Prostate gland (tissue), 2 donors: Measurements from ENCODE around the gene TRPM6. TPM values are rescaled to one million over a fixed set of nuclear protein-coding genes. Genes with fewer than 3 reads are reported as not detected.

Experiments
- DNase-seq: peaks from one replicate; pipeline ENCODE4 v3.0.0-alpha.2; 2019; ENCODE audit warnings: low spot score
- H3K27ac ChIP-seq, 2 donors: fragments of 200-600 bp; sonication (generic); 2 replicates each; pipeline ENCODE4 v1.5.1; 2017 to 2019
- H3K27me3 ChIP-seq: fragments of 200-600 bp; sonication (generic); replicated peaks from 2 replicates; pipeline ENCODE4 v1.5.1; 2019; ENCODE audit not compliant: insufficient read depth
- H3K36me3 ChIP-seq, 2 donors: fragments of 200-600 bp; sonication (generic); 1 replicate in 1 of 2; 2 replicates in 1 of 2; pipeline versions ENCODE4 v1.5.1 to v1.8.1; 2017 to 2019
- H3K4me1 ChIP-seq: fragments of 200-600 bp; sonication (generic); replicated peaks from 2 replicates; pipeline ENCODE4 v1.5.1; 2019
- H3K4me3 ChIP-seq, 2 donors: fragments of 200-600 bp; sonication (generic); 2 replicates each; pipeline ENCODE4 v1.5.1; 2017 to 2019
- H3K9me3 ChIP-seq: fragments of 200-600 bp; sonication (generic); 2 replicates; pipeline ENCODE4 v1.5.1; 2017
- CTCF ChIP-seq, 4 experiments: fragments of 200-600 bp in 2 of 4; fragments of 450-650 bp in 2 of 4; sonication (generic) in 2 of 4; IDR thresholded peaks; 1 replicate in 3 of 4; 2 replicates in 1 of 4; pipeline ENCODE4 v1.5.1; 2016 to 2019; ENCODE audit warnings: antibody characterized with exemption in 4 of 4, mild to moderate bottlenecking in 2 of 4, moderate library complexity in 2 of 4
- POLR2A ChIP-seq: fragments of 450-650 bp; IDR thresholded peaks from one replicate; pipeline ENCODE4 v1.6.1; 2016; ENCODE audit warnings: antibody characterized with exemption, mild to moderate bottlenecking
- POLR2AphosphoS5 ChIP-seq: sonication (generic); formaldehyde crosslinking; IDR thresholded peaks from one replicate; pipeline ENCODE4 v1.6.1; 2017; ENCODE audit warnings: antibody characterized with exemption
- WGBS: methylation state at CpG from one replicate; pipeline ENCODE4 v1.1.5; 2018; 5-methylcytosine and 5-hydroxymethylcytosine counted together
- intact Hi-C: fragments of 100-400 bp; cut with DNase I; formaldehyde crosslinking; loops from one replicate; pipeline ENCODE4 v1.14.2; 2022
- total RNA-seq, 2 donors: library from RNA; depleted of rRNA; stranded (reverse); fragments of >200 nt; gene quantifications; one replicate each; pipeline ENCODE4 v1.1.0, GENCODE V29; 2016

The TRPM6 gene
- total RNA-seq, 2 donors from 2014 or later: 0.36 to 4.7 TPM

- DNase-seq: no peak
- Histone ChIP-seq H3K27ac (no peak overlapping the region), H3K27me3 (no peaks in the 10 kb centered on the region), H3K4me1 (no peaks in the 10 kb centered on the region), H3K36me3 (no peaks in the 10 kb centered on the region), H3K9me3 (no peaks in the 10 kb centered on the region), H3K4me3 (peak overlapping the region in 1 of 2 donors; percentile 1)
- 9% methylated on average over 9 of the region's 9 CpGs for WGBS
- no peak for TF ChIP-seq CTCF (IDR thresholded peaks at IDR 0.05)
- intact Hi-C loops: no loop called here
These were observed 158.5 kb downstream of the TRPM6 start for GRCh38 chr9:74729136-74729695.

DNA sequence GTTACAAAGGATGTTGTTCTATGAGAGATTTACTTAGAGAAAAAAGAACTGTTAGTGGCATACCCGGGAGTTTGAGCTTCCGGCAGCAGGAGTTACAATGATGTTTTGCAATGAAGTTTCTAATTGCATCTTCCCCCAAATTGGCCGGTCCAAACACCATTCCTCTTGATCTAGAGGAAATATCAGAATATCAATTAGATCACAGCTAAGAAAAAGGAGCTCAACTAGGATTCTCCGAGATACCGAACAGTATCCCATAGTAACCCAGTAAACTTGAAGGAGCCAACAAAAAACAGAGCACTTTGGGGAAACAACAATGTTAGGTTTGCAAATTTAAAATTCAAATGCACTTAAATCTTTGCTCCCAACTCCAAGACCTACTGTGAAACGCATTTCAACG lies 159.5 kb downstream of the TRPM6 start:
- no peak for TF ChIP-seq POLR2A
- TF ChIP-seq POLR2AphosphoS5: no peak
- TF ChIP-seq CTCF (IDR thresholded peaks at IDR 0.05): no peak
- no peaks in the 10 kb centered on the region for H3K36me3 ChIP-seq
- H3K27me3 ChIP-seq: no peaks in the 10 kb centered on the region
- H3K9me3 ChIP-seq: no peaks in the 10 kb centered on the region
- DNase-seq: no peak
- H3K4me1 ChIP-seq: no peaks in the 10 kb centered on the region
- intact Hi-C loops: no loop called here
- no peak overlapping the region for H3K27ac ChIP-seq
- 82% methylated on average over 7 of the region's 7 CpGs for WGBS
- no peak overlapping the region for H3K4me3 ChIP-seq

DNA sequence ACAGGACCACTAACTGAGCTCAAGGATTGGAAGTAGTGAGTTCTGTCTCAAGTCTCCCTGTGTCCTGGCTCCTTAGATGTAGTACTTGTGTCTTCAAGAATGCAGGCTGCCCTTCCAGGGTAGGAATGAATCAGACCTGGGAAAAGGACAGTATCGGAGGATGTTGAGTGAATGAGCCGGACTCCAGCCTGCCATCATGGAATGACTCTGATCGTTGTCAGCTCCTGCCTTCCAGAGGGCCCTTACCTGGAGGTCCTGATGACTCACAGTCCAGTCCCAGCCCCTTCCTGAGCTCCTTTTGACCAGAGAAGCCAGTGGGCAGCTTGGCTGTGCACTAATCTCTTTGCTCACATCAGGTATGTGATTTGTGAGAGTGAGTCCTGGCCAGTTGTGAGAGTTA lies 161.1 kb downstream of the TRPM6 start:
- WGBS: 100% methylated on average over 3 of the region's 3 CpGs

DNA sequence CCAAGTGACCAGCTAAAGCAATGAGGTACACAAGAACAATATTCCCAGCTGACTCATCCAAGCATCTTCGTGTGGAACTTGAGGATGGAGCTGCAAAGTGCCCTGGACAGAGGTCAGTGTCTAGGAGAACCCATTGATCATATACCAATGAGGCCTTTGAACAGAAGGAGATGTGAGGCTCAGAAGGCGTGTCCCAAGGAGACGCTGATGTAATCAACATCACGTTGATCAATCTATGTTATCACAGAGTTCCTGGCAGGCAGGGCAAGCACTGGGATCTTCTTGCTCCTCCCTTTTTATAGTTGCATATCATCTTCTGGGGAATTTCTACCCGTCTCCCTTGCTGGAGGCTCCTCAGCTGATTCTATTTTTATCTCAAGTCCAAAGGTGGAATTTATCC lies 163.4 kb downstream of the TRPM6 start:
- 87% methylated on average over 5 of the region's 5 CpGs for WGBS
- intact Hi-C loops: no loop called here

More for the DNA sequence above, 161.1 kb downstream of the TRPM6 start:
- intact Hi-C loops: no loop called here
- no peaks in the 10 kb centered on the region for H3K4me1 ChIP-seq
- H3K4me3 ChIP-seq: no peak overlapping the region
- TF ChIP-seq POLR2AphosphoS5: no peak
- TF ChIP-seq POLR2A: no peak
- no peak for TF ChIP-seq CTCF (IDR thresholded peaks at IDR 0.05)
- H3K36me3 ChIP-seq: no peaks in the 10 kb centered on the region
- no peaks in the 10 kb centered on the region for H3K27me3 ChIP-seq
- no peak overlapping the region for H3K27ac ChIP-seq
- DNase-seq: no peak
- H3K9me3 ChIP-seq: no peaks in the 10 kb centered on the region

More for the DNA sequence above, 163.4 kb downstream of the TRPM6 start:
- Histone ChIP-seq H3K36me3 (no peaks in the 10 kb centered on the region), H3K4me3 (no peak overlapping the region), H3K27me3 (no peaks in the 10 kb centered on the region), H3K4me1 (no peaks in the 10 kb centered on the region), H3K9me3 (no peaks in the 10 kb centered on the region), H3K27ac (no peak overlapping the region)
- TF ChIP-seq POLR2AphosphoS5 (no peak), POLR2A (no peak), CTCF (IDR thresholded peaks at IDR 0.05) (no peak)
- no peak for DNase-seq
